K562 (cell line): ENCODE results near the gene AGPAT4. TPM values are rescaled to one million over a fixed set of nuclear protein-coding genes. Genes with fewer than 3 reads are reported as not detected.

Experiments used
- DLX4 ChIP-seq: fragments of 250-450 bp; sonication (Bioruptor Pico); IDR thresholded peaks from 2 replicates; pipeline ENCODE4 v1.6.1; 2021; ENCODE audit warnings: mild to moderate bottlenecking
- ESRRB ChIP-seq: fragments of 250-450 bp; sonication (Bioruptor Pico); IDR thresholded peaks from 2 replicates; pipeline ENCODE4 v1.5.0; 2020; ENCODE audit warnings: mild to moderate bottlenecking, moderate library complexity, borderline replicate concordance
- FOXO4 ChIP-seq: fragments of 450-650 bp; formaldehyde crosslinking; IDR thresholded peaks from 2 replicates; pipeline ENCODE4 v1.4.0; 2020; ENCODE audit warnings: mild to moderate bottlenecking, moderate library complexity
- FOXP1 ChIP-seq: sonication (generic); formaldehyde crosslinking; IDR thresholded peaks from 2 replicates; pipeline ENCODE4 v1.8.0; 2022; ENCODE audit warnings: mild to moderate bottlenecking, missing genetic modification reagents
- HDAC8 ChIP-seq: fragments of 450-650 bp; IDR thresholded peaks from 2 replicates; pipeline ENCODE4 v1.6.1; 2016; ENCODE audit warnings: mild to moderate bottlenecking, missing genetic modification characterization, moderate library complexity, missing compliant biosample characterization
- HNRNPL ChIP-seq: fragments of 200-400 bp; formaldehyde crosslinking; IDR thresholded peaks from 2 replicates; pipeline ENCODE4 v1.6.1; 2017; ENCODE audit warnings: low read depth, mild to moderate bottlenecking, low read length
- MED1 ChIP-seq: sonication (generic); formaldehyde crosslinking; IDR thresholded peaks from 2 replicates; pipeline ENCODE4 v1.8.1; 2023; ENCODE audit warnings: missing genetic modification reagents, borderline replicate concordance
- MIER1 ChIP-seq: fragments of 450-650 bp; IDR thresholded peaks from 2 replicates; pipeline ENCODE4 v1.6.1; 2016; ENCODE audit warnings: antibody characterized with exemption, mild to moderate bottlenecking, low read depth
- NFATC3 ChIP-seq: fragments of 450-650 bp; IDR thresholded peaks from 2 replicates; pipeline ENCODE4 v1.6.1; 2017; ENCODE audit warnings: mild to moderate bottlenecking
- PCBP1 ChIP-seq: fragments of 200-400 bp; formaldehyde crosslinking; IDR thresholded peaks from 2 replicates; pipeline ENCODE4 v1.6.1; 2018; ENCODE audit warnings: mild to moderate bottlenecking, low read depth, low read length; ENCODE audit not compliant: poor library complexity, severe bottlenecking
- POLR2AphosphoS2 ChIP-seq: IDR thresholded peaks from 2 replicates; pipeline ENCODE4 v1.6.1; 2012; ENCODE audit warnings: low read length, improper control_type of control experiment
- POLR3G ChIP-seq: IDR thresholded peaks from 2 replicates; pipeline ENCODE4 v1.6.1; 2011; ENCODE audit not compliant: insufficient read length, insufficient replicate concordance; ENCODE audit errors: extremely low read depth
- RAD51 ChIP-seq: fragments of 450-650 bp; IDR thresholded peaks from 2 replicates; pipeline ENCODE4 v1.7.1; 2016; ENCODE audit warnings: low read depth, mild to moderate bottlenecking, borderline replicate concordance
- RCOR1 ChIP-seq, 2 experiments: IDR thresholded peaks; 2 replicates each; pipeline ENCODE4 v1.6.1; 2012; ENCODE audit warnings: low read depth in 2 of 2, low read length in 2 of 2, borderline replicate concordance in 1 of 2, improper control_type of control experiment in 1 of 2
- SMC3 ChIP-seq: conservative IDR thresholded peaks from 2 replicates; pipeline ENCODE4 v1.6.1; 2011; ENCODE audit warnings: low read depth, low read length, improper control_type of control experiment; ENCODE audit not compliant: insufficient read depth
- TFAP4 ChIP-seq: sonication (generic); formaldehyde crosslinking; IDR thresholded peaks from 2 replicates; pipeline ENCODE4 v1.8.0; 2022; ENCODE audit warnings: missing genetic modification reagents, mild to moderate bottlenecking, moderate library complexity, borderline replicate concordance
- WHSC1 ChIP-seq: IDR thresholded peaks from one replicate; pipeline ENCODE4 v1.6.1; 2012; ENCODE audit warnings: low read length, control low read depth, inconsistent platforms
- ZBED1 ChIP-seq: IDR thresholded peaks from 2 replicates; pipeline ENCODE4 v1.6.1; 2014
- ZNF232 ChIP-seq: sonication (generic); formaldehyde crosslinking; IDR thresholded peaks from 2 replicates; pipeline ENCODE4 v1.8.0; 2022; ENCODE audit warnings: mild to moderate bottlenecking, missing genetic modification reagents
- ZNF445 ChIP-seq: fragments of 250-450 bp; sonication (Bioruptor Pico); IDR thresholded peaks from 2 replicates; pipeline ENCODE4 v1.4.0; 2020; ENCODE audit warnings: low read depth, mild to moderate bottlenecking, moderate library complexity
- ZNF696 ChIP-seq: fragments of 250-450 bp; sonication (Bioruptor Pico); conservative IDR thresholded peaks from 2 replicates; pipeline ENCODE4 v1.4.0; 2020; ENCODE audit warnings: mild to moderate bottlenecking, moderate library complexity
- polyA plus RNA-seq, 8 experiments: library from polyadenylated mRNA; depleted of rRNA in 4 of 8; stranded (reverse) in 5 of 8; unstranded in 3 of 8; fragments of >200 nt; fragmentation: Nextera tagmentation in 2 of 8; fragmentation: Illumina TruSeq in 1 of 8; extraction: Ambion mirVana in 2 of 8; extraction: Trizol in 1 of 8; gene quantifications; 2 replicates each; pipeline versions ENCODE4 v1.2.1 to v1.2.3, GENCODE V29; 2011 to 2014; ENCODE audit warnings: inconsistent platforms in 1 of 8, missing spikeins in 1 of 8
- total RNA-seq, 7 experiments: library from RNA; depleted of rRNA in 6 of 7; stranded (reverse); fragments of >200 nt in 6 of 7; fragmentation: Illumina TruSeq in 2 of 7; extraction: Trizol in 2 of 7; gene quantifications; 2 replicates each; pipeline versions ENCODE4 v1.2.1 to v1.2.3, GENCODE V29; 2011 to 2021; ENCODE audit warnings: low replicate concordance in 1 of 7
- TF ChIP-seq, protein P1 (sequence below): IDR thresholded peaks from 2 replicates; pipeline ENCODE4 v1.6.1; 2012; ENCODE audit warnings: low read depth, low read length, improper control_type of control experiment, borderline replicate concordance
- TF ChIP-seq, protein P2 (sequence below): sonication (generic); formaldehyde crosslinking; IDR thresholded peaks from 2 replicates; pipeline ENCODE4 v1.8.0; 2022; ENCODE audit warnings: mild to moderate bottlenecking, missing genetic modification reagents

AGPAT4 gene
- total and polyA plus RNA-seq, 9 of the 15 experiments (the other 6 are each of a cell fraction or from before 2014, with no cell fraction given) = 2.2 to 15.0 (median 5.7) TPM

- no peak for TF ChIP-seq HDAC8 (tag)
- TF ChIP-seq FOXP1 (CRISPR knock-in tag) = no peak
- no peak for TF ChIP-seq FOXO4 (CRISPR knock-in tag)
- no peak for TF ChIP-seq RCOR1 (IDR thresholded peaks at IDR 0.05; ENCODE audit: borderline replicate concordance in 1 of 2, low read depth in 2 of 2, low read length in 2 of 2)
- no peak for TF ChIP-seq PCBP1
- TF ChIP-seq SMC3 = peak; percentile 73
- no peak for TF ChIP-seq ZNF696 (CRISPR knock-in tag)
- TF ChIP-seq, protein P1, sequence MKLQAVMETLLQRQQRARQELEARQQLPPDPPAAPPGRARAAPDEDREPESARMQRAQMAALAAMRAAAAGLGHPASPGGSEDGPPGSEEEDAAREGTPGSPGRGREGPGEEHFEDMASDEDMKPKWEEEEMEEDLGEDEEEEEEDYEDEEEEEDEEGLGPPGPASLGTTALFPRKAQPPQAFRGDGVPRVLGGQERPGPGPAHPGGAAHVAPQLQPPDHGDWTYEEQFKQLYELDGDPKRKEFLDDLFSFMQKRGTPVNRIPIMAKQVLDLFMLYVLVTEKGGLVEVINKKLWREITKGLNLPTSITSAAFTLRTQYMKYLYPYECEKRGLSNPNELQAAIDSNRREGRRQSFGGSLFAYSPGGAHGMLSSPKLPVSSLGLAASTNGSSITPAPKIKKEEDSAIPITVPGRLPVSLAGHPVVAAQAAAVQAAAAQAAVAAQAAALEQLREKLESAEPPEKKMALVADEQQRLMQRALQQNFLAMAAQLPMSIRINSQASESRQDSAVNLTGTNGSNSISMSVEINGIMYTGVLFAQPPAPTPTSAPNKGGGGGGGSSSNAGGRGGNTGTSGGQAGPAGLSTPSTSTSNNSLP = no peak
- TF ChIP-seq MIER1 = no peak
- no peak for TF ChIP-seq MED1 (CRISPR knock-in tag)
- no peak for TF ChIP-seq TFAP4 (CRISPR knock-in tag)
- no peak for TF ChIP-seq WHSC1
- TF ChIP-seq POLR3G = no peak
- TF ChIP-seq, protein P2, sequence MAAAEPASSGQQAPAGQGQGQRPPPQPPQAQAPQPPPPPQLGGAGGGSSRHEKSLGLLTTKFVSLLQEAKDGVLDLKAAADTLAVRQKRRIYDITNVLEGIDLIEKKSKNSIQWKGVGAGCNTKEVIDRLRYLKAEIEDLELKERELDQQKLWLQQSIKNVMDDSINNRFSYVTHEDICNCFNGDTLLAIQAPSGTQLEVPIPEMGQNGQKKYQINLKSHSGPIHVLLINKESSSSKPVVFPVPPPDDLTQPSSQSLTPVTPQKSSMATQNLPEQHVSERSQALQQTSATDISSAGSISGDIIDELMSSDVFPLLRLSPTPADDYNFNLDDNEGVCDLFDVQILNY = no peak
- no peak for TF ChIP-seq RAD51
- TF ChIP-seq DLX4 (CRISPR knock-in tag) = no peak
- no peak for TF ChIP-seq POLR2AphosphoS2
- TF ChIP-seq NFATC3 = no peak
- TF ChIP-seq ZNF232 (CRISPR knock-in tag) = no peak
- TF ChIP-seq ZBED1 = no peak
- TF ChIP-seq ESRRB (CRISPR knock-in tag) = no peak
- no peak for TF ChIP-seq HNRNPL
- TF ChIP-seq ZNF445 (CRISPR knock-in tag) = no peak
Measured at GRCh38 chr6:161152907-161153662, 120.8 kb downstream of the AGPAT4 start (continued).
